Body of pancreas (tissue), 4 donors: ENCODE results near the gene F11R. TPM values are rescaled to one million over a fixed set of nuclear protein-coding genes. Genes with fewer than 3 reads are reported as not detected.

Experiments
- ATAC-seq: fragments of 150-250 bp; one replicate; pipeline ENCODE4 v1.9.1; 2016
- DNase-seq, 4 donors: peaks; one replicate each; pipeline ENCODE4 v3.0.0-alpha.2; 2019
- H3K27ac ChIP-seq, 4 donors: fragments of 200-600 bp; sonication (generic); 1 replicate in 3 of 4; 2 replicates in 1 of 4; pipeline versions ENCODE4 v1.5.1 to v1.6.1; 2016 to 2019; ENCODE audit warnings: mild to moderate bottlenecking in 1 of 4, mixed read lengths in 1 of 4, moderate library complexity in 1 of 4
- H3K27me3 ChIP-seq, 2 donors: fragments of 200-600 bp; sonication (generic); one replicate each; pipeline ENCODE4 v1.6.0; 2016; ENCODE audit warnings: mild to moderate bottlenecking in 1 of 2
- H3K36me3 ChIP-seq, 2 donors: fragments of 200-600 bp; sonication (generic); replicated peaks in 1 of 2; 2 replicates each; pipeline ENCODE4 v1.5.1; 2016; ENCODE audit warnings: low read depth in 2 of 2; ENCODE audit not compliant: insufficient read depth in 1 of 2
- H3K4me1 ChIP-seq: fragments of 200-600 bp; sonication (generic); one replicate; pipeline ENCODE4 v1.6.0; 2016
- H3K4me3 ChIP-seq, 2 donors: fragments of 200-600 bp; sonication (generic); 1 replicate in 1 of 2; 2 replicates in 1 of 2; pipeline ENCODE4 v1.5.1; 2016 to 2019
- H3K9me3 ChIP-seq, 3 donors: fragments of 200-600 bp; sonication (generic); 1 replicate in 2 of 3; 2 replicates in 1 of 3; pipeline ENCODE4 v1.5.1; 2016
- CTCF ChIP-seq, 7 experiments: fragments of 450-650 bp in 4 of 7; fragments of 200-600 bp in 3 of 7; sonication (generic) in 3 of 7; IDR thresholded peaks; one replicate each; pipeline ENCODE4 v1.5.1; 2016 to 2019; ENCODE audit warnings: antibody characterized with exemption in 7 of 7
- POLR2A ChIP-seq, 3 donors: fragments of 450-650 bp; IDR thresholded peaks; one replicate each; pipeline ENCODE4 v1.6.1; 2016; ENCODE audit warnings: antibody characterized with exemption in 3 of 3, mild to moderate bottlenecking in 2 of 3
- WGBS, 2 donors: methylation state at CpG; one replicate each; pipeline ENCODE4 v1.1.5; 2017; 5-methylcytosine and 5-hydroxymethylcytosine counted together
- intact Hi-C: fragments of 100-400 bp; cut with DNase I; formaldehyde crosslinking; loops from one replicate; pipeline ENCODE4 v1.15.1; 2023
- total RNA-seq, 2 donors: library from RNA; depleted of rRNA; stranded (reverse); fragments of >200 nt; gene quantifications; one replicate each; pipeline ENCODE4 v1.1.0, GENCODE V29; 2016

F11R gene
- total RNA-seq, 2 donors from 2014 or later: 40.2 to 41.5 TPM

GRCh38 chr1:161012420-161012819, 8.5 kb downstream of the F11R start:
- TF ChIP-seq POLR2A (IDR thresholded peaks at IDR 0.05): no peak
- no peak for TF ChIP-seq CTCF (IDR thresholded peaks at IDR 0.05)
- H3K4me3 ChIP-seq: no peak overlapping the region
- H3K9me3 ChIP-seq: no peaks in the 10 kb centered on the region
- no peak for DNase-seq
- no peaks in the 10 kb centered on the region for H3K27me3 ChIP-seq
- 77 to 87% methylated on average over 3 of the region's 3 CpGs for WGBS, 2 donors
- no peak for ATAC-seq
- peak overlapping the region in 3 of 4 donors; percentile 86 to 91 (median 90) for H3K27ac ChIP-seq
- no peaks in the 10 kb centered on the region for H3K36me3 ChIP-seq
- peaks cover 53% of the 10 kb centered on the region for H3K4me1 ChIP-seq
- intact Hi-C loops: no loop called here

- Histone ChIP-seq H3K36me3 (no peaks in the 10 kb centered on the region), H3K4me1 (peaks cover 45% of the 10 kb centered on the region), H3K27ac (no peak overlapping the region), H3K4me3 (no peak overlapping the region), H3K9me3 (no peaks in the 10 kb centered on the region), H3K27me3 (no peaks in the 10 kb centered on the region)
- WGBS, 2 donors: 88 to 91% methylated on average over 7 of the region's 7 CpGs
- ATAC-seq (no peak), DNase-seq (no peak)
- TF ChIP-seq POLR2A (IDR thresholded peaks at IDR 0.05) (no peak), CTCF (IDR thresholded peaks at IDR 0.05) (no peak)
- intact Hi-C loops: no loop called here
Measured at GRCh38 chr1:161009602-161010211, 11.2 kb downstream of the F11R start.

DNA sequence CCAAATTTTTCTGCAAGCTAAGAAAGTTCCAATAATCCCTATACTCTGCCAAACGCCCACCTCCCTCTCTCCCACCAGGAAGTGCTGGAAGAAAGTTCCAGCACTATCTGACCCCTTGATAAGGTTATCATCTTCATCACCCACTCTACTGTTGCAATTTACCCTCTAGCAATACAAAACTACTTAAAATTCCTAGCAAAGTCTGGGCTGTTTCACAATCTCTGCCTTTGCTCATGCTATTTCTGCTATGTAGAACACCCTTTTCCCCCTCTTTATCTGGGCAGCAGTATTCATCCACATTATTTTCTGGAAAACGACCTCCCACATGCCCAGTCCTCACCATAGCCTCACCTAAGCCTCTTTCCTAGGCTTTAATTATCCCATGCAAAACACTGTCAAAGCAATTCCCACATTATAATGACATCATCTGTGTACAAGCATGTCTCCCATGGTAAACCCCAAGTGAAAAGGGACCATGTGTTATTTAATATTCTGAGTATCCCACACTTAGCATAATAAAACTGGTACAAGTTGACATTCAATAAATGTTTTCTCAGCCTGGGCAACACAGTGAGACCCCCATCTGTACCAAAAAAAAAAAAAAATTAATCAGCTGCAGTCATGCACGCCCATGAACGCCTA, 12.0 kb downstream of the F11R start:
- intact Hi-C loops: no loop called here
- H3K4me1 ChIP-seq: peaks cover 37% of the 10 kb centered on the region
- no peak overlapping the region for H3K27ac ChIP-seq

DNA sequence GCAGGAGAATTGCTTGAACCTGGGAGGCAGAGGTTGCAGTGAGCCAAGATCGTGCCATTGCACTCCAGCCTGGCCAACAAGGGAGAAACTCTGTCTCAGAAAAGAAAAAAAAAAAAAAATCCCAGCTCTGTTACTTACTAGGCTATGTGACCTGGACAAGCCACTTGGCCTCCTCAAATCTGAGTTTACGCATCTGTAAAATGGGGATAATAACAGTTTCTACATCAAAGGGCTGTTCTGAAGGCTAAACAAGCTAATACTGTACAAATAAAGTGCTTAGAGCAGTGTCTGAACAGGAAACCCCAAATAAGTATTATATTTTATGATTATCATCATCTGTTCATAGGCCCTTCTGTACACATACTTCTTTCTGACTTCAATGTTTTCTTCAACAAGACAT, 13.6 kb downstream of the F11R start:
- ATAC-seq: no peak
- Histone ChIP-seq H3K4me3 (no peak overlapping the region), H3K9me3 (no peaks in the 10 kb centered on the region), H3K27ac (no peak overlapping the region), H3K27me3 (no peaks in the 10 kb centered on the region), H3K36me3 (no peaks in the 10 kb centered on the region), H3K4me1 (peaks cover 23% of the 10 kb centered on the region)
- TF ChIP-seq POLR2A (IDR thresholded peaks at IDR 0.05) (no peak), CTCF (IDR thresholded peaks at IDR 0.05) (no peak)
- no peak for DNase-seq
- intact Hi-C loops: no loop called here
- 93 to 100% methylated on average over 2 of the region's 2 CpGs for WGBS, 2 donors

More for the DNA sequence above, 12.0 kb downstream of the F11R start:
- no peak for DNase-seq
- Histone ChIP-seq H3K9me3 (no peaks in the 10 kb centered on the region), H3K27me3 (no peaks in the 10 kb centered on the region), H3K4me3 (no peak overlapping the region), H3K36me3 (no peaks in the 10 kb centered on the region)
- no peak for ATAC-seq
- 63 to 64% methylated on average over 4 of the region's 4 CpGs for WGBS, 2 donors
- TF ChIP-seq POLR2A (IDR thresholded peaks at IDR 0.05): no peak
- no peak for TF ChIP-seq CTCF (IDR thresholded peaks at IDR 0.05)

GRCh38 chr1:161006563-161006962, 14.4 kb downstream of the F11R start:
- DNase-seq (no peak), ATAC-seq (no peak)
- Histone ChIP-seq H3K4me3 (no peak overlapping the region), H3K27ac (no peak overlapping the region), H3K36me3 (no peaks in the 10 kb centered on the region), H3K27me3 (no peaks in the 10 kb centered on the region), H3K9me3 (no peaks in the 10 kb centered on the region), H3K4me1 (peaks cover 16% of the 10 kb centered on the region)
- intact Hi-C loops: no loop called here
- no peak for TF ChIP-seq POLR2A (IDR thresholded peaks at IDR 0.05)
- TF ChIP-seq CTCF (IDR thresholded peaks at IDR 0.05): no peak
- 85 to 86% methylated on average over 8 of the region's 8 CpGs for WGBS, 2 donors
